GM19351 (cell line): ENCODE results near the gene PAX9.

Source experiments
- ATAC-seq: cut with Tn5 transposase; IDR thresholded peaks from one replicate; pipeline ENCODE4 v1.9.1; 2021; ENCODE audit warnings: mild to moderate bottlenecking, moderate library complexity; ENCODE audit not compliant: unreplicated experiment

The PAX9 gene

DNA sequence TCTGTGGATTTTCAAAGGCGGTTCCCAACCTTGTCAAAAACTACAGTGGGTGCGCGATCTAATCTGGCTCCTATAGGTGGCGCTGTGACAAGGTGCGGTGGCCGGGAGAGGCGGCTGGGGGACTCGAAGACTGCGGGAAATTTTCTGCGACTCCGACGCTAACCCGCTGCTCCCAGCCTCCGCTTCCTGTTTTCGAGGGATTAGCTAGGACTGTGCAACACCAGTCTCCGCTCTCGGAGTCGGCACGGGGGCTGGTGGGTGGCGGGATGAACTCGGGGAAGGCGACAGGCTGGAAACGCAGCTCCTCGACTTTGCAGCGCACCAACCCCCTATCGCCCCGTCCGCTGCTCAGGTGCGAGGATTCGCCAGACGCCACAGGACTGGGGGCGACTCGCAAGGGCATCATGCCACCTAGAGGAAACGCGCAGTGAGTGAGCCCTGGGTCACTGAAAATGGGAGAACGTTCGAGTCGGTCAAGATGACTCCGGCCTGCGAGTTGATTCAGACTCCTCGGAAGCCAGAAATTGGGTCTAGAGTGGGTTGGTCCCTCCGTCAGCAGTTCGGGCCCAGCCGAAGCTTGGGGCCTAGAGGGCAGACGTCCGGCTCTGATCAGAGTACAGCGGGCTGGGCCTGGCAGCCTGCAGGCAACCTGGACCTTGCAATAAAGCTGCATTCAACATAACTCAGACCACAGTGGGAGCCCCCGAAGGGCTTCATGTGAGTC, 5.5 kb upstream of the PAX9 start:
- ATAC-seq = no peak

DNA sequence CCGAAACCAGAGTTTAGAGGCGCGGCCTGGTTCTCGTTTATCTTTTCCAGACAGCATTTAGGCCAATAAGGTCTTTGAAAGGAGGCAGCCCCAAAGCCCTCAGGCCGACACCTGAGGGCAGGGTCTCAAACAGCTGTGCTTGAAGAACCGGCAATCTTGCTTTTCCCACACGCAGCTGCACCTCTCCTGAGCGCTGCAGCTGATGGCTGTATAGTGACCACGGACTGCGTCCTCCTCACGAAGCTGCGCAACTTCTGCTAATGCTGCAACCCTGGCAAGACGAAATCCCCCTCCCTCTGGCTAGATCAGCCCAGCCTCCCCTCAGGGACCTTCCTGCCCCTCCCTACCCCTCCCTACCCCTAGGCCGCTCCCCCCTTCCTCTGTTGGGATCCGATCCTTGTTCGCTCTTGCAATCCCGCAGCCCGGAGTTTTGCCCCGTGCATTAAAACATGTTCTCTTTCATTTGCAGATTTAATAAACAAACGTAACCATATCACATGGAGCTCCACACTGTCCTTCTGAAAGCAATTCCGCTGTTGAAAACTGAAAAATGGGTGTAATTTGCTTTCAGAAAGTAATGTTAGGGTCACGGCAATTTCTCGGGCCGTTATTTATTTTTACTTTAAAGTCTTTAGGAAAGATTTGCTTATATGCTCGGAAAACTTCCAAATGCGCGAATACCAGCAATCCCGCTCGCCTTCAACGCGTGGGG, 4.8 kb upstream of the PAX9 start:
- ATAC-seq = no peak

DNA sequence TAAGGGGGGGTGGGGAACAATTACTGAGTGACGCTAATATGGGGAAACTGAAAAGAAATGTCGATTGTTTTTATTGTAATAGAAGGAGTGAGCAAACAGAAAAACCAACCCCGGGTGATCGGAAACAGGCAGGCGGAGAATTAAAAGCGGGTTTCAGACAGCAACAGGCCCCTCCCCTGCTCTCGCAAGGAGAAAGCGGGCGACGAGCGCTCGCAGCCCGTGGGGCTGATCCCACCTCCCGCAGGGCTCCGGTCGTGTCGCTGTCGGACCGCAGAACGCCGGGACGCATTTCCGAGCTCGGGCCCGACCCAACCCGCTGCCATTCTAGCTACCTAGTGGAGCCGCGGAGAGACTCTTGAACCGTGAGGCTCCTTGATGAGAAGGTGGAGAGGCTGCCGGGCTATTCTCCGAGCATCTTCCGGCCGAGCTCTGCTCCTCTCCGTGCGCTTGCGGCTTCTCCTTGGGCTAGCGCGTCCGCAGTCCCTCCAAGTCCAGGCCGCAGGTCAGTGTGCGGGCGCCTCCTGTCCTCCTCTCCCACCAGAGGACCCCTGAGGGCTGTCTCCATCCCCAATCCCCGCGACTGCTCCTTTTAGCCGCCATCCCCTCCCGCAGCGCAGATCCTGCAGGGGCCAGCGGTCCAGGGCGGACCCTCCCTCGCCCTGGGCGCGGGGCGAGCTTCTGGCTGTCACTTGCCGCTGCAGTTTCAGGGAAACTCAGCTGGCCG, 4.1 kb upstream of the PAX9 start:
- no peak for ATAC-seq

DNA sequence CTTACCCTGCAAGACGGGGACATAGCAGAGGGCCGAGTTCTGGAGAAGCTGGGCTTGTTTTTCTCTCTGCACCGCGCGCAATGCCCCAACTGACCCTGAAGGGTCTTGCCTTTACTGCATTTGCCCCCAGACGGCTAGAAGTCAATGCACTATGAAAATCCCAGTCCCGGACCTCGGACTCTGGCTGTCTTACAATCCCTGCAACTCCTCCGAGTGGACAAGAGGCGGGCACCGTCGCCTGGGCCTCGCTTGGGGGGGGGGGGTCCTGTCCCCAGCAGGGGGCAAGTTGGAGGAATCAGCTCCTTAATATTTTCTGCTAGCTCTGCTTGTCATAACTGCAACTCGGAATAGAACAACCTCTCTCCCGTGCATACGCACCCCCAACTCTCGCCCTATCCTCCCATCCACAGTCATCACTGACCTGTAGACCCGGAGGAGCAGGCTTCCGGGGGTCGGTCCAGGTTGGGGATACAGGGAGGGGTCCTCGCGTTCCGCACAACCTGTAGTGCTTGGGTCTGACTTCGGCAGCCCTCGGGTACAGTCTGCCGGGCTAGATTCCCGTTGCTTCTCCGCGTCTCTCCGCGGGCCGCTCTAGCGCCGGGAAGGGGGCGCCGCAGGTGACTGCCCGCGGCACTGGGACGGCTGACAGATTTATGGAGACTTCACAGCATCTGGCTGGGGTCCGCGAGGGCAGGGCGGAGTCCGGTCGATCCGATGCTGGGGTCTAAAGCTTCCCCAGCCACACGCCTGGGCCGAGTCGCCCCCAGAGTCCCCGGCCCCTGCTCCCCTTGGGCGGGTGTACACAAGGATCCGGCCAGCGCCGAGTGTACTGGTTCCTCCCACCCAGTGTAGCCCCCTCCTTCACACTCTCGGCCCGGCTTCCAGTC, 3.3 kb upstream of the PAX9 start:
- ATAC-seq = no peak

DNA sequence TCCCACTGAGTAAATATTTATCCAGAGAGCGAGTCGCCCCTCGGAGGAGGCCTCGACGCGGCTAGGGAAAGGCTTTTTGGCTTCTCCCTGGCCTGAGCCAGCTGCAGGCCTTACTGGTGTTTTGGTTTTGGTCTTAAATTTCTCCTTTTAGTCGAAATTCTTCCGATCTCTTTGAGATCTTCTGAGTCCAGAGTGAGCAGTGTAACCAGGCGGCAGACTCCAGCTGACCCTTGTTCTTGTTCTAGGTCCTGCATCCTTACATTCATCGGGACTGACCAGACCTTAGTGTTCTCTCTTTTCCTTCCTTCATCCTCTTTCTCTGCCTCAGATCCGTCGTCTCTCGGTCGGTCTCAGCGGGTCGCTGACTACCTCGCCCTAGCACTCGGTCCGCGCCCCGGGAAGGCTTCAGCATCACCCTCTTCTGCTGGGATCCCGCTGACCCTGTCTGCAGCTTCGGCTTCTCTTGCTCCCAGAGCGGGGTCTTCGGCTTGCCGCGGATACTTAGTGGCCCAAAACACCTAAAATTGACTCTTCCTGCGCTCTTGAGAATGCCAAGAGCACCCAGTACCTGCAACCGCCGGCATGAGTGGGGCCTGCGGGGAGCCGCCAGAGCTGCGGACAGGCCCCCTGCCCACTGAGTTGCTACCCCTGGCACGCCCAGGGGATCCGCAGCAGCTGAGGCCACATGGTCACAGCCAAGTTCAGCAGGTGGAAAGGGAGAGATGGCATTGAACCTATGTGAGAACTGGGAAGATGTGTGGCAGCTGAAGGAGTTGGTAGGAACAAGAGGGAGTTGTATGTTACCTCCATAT, 2.4 kb upstream of the PAX9 start:
- no peak for ATAC-seq

DNA sequence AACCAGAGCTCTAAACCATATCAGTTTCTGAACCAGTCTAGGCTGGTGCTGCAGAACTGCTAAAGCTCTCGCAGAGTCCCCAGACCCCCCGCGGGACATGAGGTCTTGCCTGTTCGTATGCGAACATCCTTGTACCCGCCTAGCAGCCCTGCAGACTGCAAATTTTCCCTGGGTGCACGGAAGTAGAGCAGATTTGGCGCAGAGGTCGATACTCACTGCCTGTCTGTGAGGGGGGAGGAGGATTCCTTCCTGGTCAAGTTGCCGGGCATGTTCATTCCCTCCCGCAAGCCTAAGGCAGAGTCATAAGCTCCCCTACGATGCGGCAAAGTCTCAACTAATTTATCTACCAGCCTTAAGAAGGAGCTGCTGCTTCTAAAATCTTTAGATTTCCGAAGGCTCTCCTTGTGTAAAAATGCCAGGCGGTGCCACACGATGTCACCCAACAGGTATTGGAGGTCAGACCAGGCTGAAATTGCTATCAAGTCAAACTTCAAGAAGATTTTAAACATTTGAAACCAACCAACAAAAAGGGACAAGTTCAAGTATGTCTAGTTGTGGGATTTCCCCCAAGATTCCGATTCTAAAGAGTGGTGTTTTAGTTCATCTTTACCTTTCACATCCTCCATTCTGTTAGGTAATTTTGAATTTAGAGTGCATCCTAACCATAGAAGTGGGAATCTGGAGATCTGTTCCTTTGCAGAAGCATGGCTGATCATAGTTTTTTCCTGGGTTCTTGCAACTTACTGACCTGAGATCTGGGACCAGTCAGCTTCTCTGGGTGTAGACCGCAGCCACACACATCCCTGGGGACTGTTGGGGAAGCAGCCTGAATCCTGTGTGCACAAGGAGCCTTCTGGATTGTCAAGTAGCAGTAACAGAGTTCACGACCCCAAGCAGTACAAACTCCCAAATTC, 1.6 kb upstream of the PAX9 start:
- ATAC-seq = no peak

DNA sequence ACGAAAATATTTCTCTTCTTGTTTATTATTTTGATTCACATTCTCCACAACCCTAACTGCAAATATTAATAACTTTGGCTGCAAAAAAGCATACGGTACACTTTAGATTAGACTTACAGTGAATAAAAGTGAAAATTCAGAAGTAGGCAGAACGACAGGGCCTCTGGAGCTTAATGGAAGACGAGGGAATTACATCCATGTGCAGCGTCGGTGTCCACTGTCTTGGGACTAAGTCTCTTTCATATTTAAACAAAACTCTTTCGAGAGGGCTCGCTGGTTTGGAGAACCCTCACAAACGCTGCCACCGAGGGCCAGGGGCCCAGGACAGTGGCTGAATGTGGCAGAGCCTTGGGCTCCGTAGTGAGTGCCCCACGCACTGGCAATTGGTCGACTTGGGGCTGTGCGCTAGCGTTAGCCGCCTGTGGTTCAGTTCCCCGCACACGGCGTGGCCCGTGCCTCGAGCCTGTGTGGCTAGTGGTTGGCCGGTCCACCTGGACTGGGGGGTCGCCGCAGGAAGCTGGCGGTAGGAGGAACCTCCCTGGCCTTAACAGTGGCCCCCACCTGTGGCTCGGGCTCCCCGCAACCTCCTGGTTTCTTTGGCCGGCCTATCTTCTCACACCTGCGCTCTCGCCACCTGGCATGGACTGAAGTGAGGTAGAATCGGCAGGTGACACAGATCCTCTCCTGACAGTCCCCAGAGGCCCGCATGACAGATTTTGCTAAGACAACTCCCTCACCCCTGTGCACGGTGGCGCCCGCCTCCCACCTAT, 739 bp upstream of the PAX9 start:
- ATAC-seq = no peak

DNA sequence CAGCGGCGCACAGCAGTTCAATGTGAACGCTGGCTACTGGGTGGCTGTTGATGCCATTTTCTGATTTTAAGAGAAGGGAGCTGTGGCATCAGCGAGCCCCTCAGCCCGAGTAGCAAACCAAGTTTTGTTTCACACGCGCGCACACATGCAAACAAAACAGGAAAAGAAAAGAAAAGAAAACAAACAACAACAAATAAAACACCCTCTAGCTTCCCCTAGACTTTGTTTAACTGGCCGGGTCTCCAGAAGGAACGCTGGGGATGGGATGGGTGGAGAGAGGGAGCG, 540 bp downstream of the PAX9 start:
- ATAC-seq = no peak

DNA sequence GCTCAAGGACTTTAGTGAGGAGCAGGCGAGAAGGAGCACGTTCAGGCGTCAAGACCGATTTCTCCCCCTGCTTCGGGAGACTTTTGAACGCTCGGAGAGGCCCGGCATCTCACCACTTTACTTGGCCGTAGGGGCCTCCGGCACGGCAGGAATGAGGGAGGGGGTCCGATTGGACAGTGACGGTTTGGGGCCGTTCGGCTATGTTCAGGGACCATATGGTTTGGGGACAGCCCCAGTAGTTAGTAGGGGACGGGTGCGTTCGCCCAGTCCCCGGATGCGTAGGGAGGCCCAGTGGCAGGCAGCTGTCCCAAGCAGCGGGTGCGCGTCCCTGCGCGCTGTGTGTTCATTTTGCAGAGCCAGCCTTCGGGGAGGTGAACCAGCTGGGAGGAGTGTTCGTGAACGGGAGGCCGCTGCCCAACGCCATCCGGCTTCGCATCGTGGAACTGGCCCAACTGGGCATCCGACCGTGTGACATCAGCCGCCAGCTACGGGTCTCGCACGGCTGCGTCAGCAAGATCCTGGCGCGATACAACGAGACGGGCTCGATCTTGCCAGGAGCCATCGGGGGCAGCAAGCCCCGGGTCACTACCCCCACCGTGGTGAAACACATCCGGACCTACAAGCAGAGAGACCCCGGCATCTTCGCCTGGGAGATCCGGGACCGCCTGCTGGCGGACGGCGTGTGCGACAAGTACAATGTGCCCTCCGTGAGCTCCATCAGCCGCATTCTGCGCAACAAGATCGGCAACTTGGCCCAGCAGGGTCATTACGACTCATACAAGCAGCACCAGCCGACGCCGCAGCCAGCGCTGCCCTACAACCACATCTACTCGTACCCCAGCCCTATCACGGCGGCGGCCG, 1.1 kb downstream of the PAX9 start:
- no peak for ATAC-seq

DNA sequence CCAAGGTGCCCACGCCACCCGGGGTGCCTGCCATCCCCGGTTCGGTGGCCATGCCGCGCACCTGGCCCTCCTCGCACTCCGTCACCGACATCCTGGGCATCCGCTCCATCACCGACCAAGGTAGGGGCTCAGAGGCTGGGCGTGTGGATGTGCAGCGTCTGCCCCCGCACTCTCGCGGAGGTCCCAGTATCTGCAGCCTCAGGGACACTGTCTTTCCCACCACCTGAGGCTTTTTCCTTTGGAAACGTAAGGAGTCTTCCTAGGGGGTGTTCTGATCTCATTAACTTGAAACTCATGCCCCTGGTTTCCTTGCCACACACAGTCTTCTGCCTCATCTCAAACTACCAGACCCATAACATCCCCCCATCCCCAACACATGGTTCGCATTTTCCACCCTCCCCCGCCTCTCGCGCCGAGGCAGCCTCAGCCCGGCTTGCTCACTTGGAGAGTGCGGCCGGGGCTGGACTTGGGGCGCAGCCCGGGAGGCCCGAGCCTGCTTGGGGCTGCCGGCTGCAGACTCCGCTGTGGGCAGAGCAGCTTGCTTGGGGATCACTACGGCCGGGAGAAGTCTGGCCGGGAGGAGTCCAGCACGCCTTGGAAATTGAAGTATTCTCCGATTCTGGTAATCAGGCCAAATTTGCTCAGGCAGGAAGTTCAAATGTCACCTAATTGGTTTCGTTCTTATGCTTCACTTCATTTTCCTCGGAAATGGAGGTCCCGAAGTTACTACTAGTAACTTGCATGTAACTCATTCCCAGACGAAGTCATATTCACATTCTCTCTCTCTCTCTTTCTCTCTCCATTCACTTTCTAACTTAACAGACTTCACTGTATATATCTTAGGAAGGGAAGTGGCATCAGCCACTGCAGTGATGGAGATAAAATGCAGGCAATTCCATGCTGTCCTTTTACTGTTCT, 2.0 kb downstream of the PAX9 start:
- ATAC-seq = no peak

DNA sequence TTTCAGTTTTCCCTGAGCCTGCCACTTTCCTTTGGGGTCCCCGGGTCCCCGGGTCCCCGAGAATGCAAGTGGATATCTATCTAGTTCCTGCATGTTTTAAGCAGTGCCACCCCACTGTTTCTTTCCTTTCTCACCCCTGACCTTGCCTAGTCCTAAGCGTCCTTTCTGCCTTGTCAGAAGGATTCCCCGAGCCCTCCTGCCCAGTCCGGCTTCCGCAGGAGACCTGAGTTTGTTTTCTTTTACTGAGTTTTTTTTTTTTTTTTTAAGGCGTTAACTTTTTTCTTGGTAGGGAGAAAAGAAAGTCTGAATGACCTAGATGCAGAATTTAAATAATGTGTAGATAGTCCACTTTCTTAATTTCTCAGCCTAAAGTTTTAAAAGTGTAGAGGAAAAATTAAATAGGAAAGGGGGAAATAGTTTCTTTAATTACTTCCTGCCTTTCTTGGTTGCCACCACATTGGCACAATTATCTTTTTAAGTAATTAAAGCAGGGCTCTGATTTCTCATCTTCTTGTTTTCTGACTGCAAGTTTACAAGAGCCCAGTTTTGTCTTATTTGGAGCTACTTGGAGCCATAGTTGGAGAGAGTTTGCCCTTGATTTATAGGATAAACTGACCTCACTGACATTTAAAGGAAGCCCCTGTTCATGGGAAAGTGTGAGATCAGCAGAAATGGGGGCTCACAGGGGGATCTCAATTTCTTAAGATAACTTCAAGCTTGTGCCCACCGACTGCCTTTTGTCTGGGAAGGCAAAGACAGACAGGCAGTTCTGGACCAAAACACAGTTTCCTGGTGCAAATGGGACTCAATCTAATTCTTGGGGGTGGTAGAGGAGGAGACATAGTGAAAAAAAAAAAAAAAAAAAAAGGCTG, 2.9 kb downstream of the PAX9 start:
- no peak for ATAC-seq

DNA sequence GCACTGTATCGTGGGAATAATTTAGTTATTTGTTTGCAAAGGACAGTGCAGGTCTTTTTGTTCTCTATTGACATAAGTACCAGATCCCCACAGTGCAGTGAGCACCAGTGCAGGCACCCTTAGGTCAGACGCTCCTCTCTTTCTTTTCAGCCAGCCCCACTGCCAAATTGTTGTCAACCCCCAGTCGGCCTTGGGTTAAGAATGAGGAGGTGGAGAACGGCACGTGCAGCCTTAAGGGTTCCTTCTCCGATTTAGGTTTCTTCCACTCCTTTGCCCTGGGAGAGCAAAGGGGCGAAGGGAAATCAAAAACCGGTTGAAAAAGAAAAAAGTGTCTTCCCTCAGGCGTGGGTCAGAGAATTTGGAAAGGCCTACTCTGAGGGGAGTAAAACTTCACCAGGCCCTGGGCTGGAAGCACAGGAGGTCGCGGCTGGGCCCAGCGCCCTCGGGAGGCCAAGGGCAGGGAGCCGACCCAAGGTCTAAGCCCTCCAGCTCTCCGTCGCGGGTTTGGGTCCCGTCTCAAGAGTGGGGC, 4.3 kb downstream of the PAX9 start:
- no peak for ATAC-seq

DNA sequence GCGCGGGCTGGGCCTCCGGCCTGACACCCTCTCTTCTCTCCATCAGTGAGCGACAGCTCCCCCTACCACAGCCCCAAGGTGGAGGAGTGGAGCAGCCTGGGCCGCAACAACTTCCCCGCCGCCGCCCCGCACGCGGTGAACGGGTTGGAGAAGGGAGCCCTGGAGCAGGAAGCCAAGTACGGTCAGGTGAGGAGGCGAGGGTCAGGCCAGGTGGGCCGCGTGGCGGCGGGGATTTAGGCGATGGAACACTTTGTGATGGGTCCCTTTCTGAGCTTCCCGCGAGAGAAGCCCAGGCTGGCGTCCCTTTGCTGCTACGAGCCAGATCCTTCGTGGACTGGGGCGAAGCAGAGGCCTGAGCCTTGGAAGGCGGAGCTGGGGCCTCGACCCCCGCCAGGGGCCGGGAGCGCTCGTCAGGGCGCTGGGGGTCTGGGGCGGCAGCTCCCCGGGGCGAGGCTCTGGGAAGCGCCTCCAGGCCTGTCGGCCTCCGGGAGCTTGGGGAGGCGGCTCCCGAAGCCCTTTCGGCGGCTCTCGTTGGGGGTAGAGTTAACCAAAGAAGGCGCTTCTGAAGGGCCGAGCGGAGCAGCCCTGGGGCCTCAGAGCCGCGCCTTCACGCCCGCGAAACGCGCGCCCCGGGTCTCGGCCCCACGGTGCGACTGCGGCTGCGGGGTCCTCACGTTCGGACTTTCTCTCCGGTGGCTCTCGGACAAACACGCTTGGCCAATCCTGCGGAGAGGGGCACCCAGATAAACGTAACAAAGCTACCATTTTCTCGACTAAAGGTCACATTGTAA, 5.0 kb downstream of the PAX9 start:
- ATAC-seq = no peak

DNA sequence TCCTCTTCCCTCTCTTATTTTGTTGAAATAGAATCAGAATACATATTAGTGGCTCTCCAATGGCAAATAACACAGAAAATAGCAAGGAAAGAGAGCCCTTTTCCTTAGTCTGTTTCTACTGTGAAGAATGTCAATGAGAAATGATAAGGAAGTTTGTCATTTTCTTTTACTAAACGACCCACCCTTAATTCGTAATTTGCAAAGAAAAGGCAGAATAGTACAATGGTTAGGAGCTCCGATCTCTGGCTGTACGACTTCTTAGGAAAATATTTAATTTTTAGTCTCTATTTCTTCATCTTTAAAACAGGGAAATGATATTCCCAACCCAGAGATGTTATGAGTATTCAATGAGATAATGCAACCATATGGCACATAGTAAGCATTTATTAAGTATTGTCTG, 6.0 kb downstream of the PAX9 start:
- ATAC-seq = no peak

DNA sequence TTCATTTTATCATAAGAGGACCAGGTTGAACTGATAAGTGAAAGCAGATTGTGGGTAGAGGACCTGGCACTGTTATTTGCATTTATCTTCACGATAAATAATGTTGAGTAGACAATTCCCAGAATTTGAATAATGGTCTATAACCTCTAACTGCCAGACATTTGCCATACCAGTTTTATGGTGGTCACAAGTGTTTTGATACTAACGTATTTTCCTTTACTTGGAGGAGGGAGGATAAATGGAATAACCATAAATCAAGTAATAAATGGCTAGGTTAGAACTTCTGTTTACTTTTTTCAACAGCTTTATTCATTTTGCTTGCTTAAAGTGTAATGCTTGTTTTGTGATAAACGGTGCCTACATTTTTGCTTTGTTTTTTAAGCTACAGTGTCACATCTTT, 9.5 kb downstream of the PAX9 start:
- ATAC-seq = no peak
